IPS-18a (cell line): ENCODE results near the gene C1orf87.

Experiments
- H3K27ac ChIP-seq: one replicate; pipeline ENCODE4 v1.5.1; 2013; ENCODE audit warnings: low read length
- H3K27me3 ChIP-seq: one replicate; pipeline ENCODE4 v1.6.1; 2013; ENCODE audit warnings: mild to moderate bottlenecking, low read length; ENCODE audit not compliant: control insufficient read depth, insufficient read depth
- H3K36me3 ChIP-seq: one replicate; pipeline ENCODE4 v1.6.1; 2013; ENCODE audit warnings: low read depth, low read length; ENCODE audit not compliant: control insufficient read depth
- H3K4me1 ChIP-seq: one replicate; pipeline ENCODE4 v1.6.1; 2013; ENCODE audit warnings: low read depth, low read length; ENCODE audit not compliant: control insufficient read depth
- H3K4me3 ChIP-seq: one replicate; pipeline ENCODE4 v1.5.1; 2013; ENCODE audit warnings: low read length
- H3K9ac ChIP-seq: one replicate; pipeline ENCODE4 v1.6.1; 2013; ENCODE audit warnings: mild to moderate bottlenecking, low read length, moderate library complexity
- H3K9me3 ChIP-seq: one replicate; pipeline ENCODE4 v1.6.1; 2013; ENCODE audit warnings: low read depth, low read length; ENCODE audit not compliant: control insufficient read depth

The C1orf87 gene

GRCh38 chr1:60031146-60031545 is 42.4 kb downstream of the C1orf87 start:
- H3K4me3 ChIP-seq: no peak overlapping the region
- H3K36me3 ChIP-seq: no peaks in the 10 kb centered on the region
- H3K9me3 ChIP-seq: no peaks in the 10 kb centered on the region
- H3K9ac ChIP-seq: no peak overlapping the region
- H3K27ac ChIP-seq: no peak overlapping the region
- H3K27me3 ChIP-seq: no peaks in the 10 kb centered on the region
- H3K4me1 ChIP-seq: no peaks in the 10 kb centered on the region

GRCh38 chr1:60025552-60025951 is 48.0 kb downstream of the C1orf87 start:
- Histone ChIP-seq H3K36me3 (no peaks in the 10 kb centered on the region), H3K9ac (no peak overlapping the region), H3K4me3 (no peak overlapping the region)

GRCh38 chr1:60017508-60018205 is 55.9 kb downstream of the C1orf87 start:
- H3K4me1 ChIP-seq: peaks cover 3% of the 10 kb centered on the region
- H3K27ac ChIP-seq: no peak overlapping the region
- no peaks in the 10 kb centered on the region for H3K27me3 ChIP-seq
- H3K36me3 ChIP-seq: no peaks in the 10 kb centered on the region
- H3K4me3 ChIP-seq: no peak overlapping the region
- H3K9ac ChIP-seq: no peak overlapping the region
- no peaks in the 10 kb centered on the region for H3K9me3 ChIP-seq

More at GRCh38 chr1:60025552-60025951, 48.0 kb downstream of the C1orf87 start:
- H3K27me3 ChIP-seq: no peaks in the 10 kb centered on the region
- no peaks in the 10 kb centered on the region for H3K9me3 ChIP-seq
- H3K27ac ChIP-seq: no peak overlapping the region
- no peaks in the 10 kb centered on the region for H3K4me1 ChIP-seq

- Histone ChIP-seq H3K27me3 (no peaks in the 10 kb centered on the region), H3K9ac (no peak overlapping the region), H3K36me3 (no peaks in the 10 kb centered on the region), H3K27ac (no peak overlapping the region), H3K9me3 (no peaks in the 10 kb centered on the region), H3K4me3 (no peak overlapping the region), H3K4me1 (no peaks in the 10 kb centered on the region)
Measured at GRCh38 chr1:60010690-60011089, 62.9 kb downstream of the C1orf87 start.

GRCh38 chr1:60008500-60008899 is 65.1 kb downstream of the C1orf87 start:
- no peaks in the 10 kb centered on the region for H3K9me3 ChIP-seq
- H3K4me1 ChIP-seq: no peaks in the 10 kb centered on the region
- H3K9ac ChIP-seq: no peak overlapping the region
- H3K4me3 ChIP-seq: no peak overlapping the region
- no peaks in the 10 kb centered on the region for H3K27me3 ChIP-seq
- no peak overlapping the region for H3K27ac ChIP-seq
- H3K36me3 ChIP-seq: no peaks in the 10 kb centered on the region

GRCh38 chr1:60000625-60001024 is 72.9 kb downstream of the C1orf87 start:
- H3K4me3 ChIP-seq: no peak overlapping the region
- no peaks in the 10 kb centered on the region for H3K36me3 ChIP-seq
- H3K27ac ChIP-seq: no peak overlapping the region
- H3K27me3 ChIP-seq: no peaks in the 10 kb centered on the region
- peaks cover 22% of the 10 kb centered on the region for H3K4me1 ChIP-seq
- no peaks in the 10 kb centered on the region for H3K9me3 ChIP-seq
- H3K9ac ChIP-seq: no peak overlapping the region

- no peaks in the 10 kb centered on the region for H3K27me3 ChIP-seq
- no peaks in the 10 kb centered on the region for H3K36me3 ChIP-seq
- H3K4me1 ChIP-seq: peaks cover 22% of the 10 kb centered on the region
- no peak overlapping the region for H3K27ac ChIP-seq
- no peak overlapping the region for H3K9ac ChIP-seq
- H3K4me3 ChIP-seq: no peak overlapping the region
- H3K9me3 ChIP-seq: no peaks in the 10 kb centered on the region
Measured at GRCh38 chr1:59999746-60000145, 73.8 kb downstream of the C1orf87 start.

- Histone ChIP-seq H3K4me3 (no peak overlapping the region), H3K36me3 (no peaks in the 10 kb centered on the region), H3K27me3 (no peaks in the 10 kb centered on the region), H3K27ac (no peak overlapping the region), H3K9me3 (no peaks in the 10 kb centered on the region), H3K9ac (no peak overlapping the region), H3K4me1 (peaks cover 22% of the 10 kb centered on the region)
Measured at GRCh38 chr1:59999006-59999405, 74.6 kb downstream of the C1orf87 start.

GRCh38 chr1:59997479-59998115 is 76.0 kb downstream of the C1orf87 start:
- H3K4me3 ChIP-seq: no peak overlapping the region
- no peaks in the 10 kb centered on the region for H3K36me3 ChIP-seq
- no peak overlapping the region for H3K9ac ChIP-seq
- H3K9me3 ChIP-seq: no peaks in the 10 kb centered on the region
- H3K27ac ChIP-seq: no peak overlapping the region
- H3K27me3 ChIP-seq: no peaks in the 10 kb centered on the region
- peaks cover 22% of the 10 kb centered on the region for H3K4me1 ChIP-seq

- Histone ChIP-seq H3K4me1 (peaks cover 22% of the 10 kb centered on the region), H3K9me3 (no peaks in the 10 kb centered on the region), H3K9ac (no peak overlapping the region), H3K27ac (no peak overlapping the region), H3K27me3 (no peaks in the 10 kb centered on the region), H3K36me3 (no peaks in the 10 kb centered on the region), H3K4me3 (no peak overlapping the region)
Measured at GRCh38 chr1:59994302-59995198, 79.0 kb downstream of the C1orf87 start.

- no peaks in the 10 kb centered on the region for H3K9me3 ChIP-seq
- no peaks in the 10 kb centered on the region for H3K36me3 ChIP-seq
- H3K9ac ChIP-seq: no peak overlapping the region
Measured at GRCh38 chr1:59992040-59992820, 81.3 kb downstream of the C1orf87 start.

More at GRCh38 chr1:59992040-59992820, 81.3 kb downstream of the C1orf87 start:
- Histone ChIP-seq H3K27ac (no peak overlapping the region), H3K4me1 (peaks cover 2% of the 10 kb centered on the region), H3K27me3 (no peaks in the 10 kb centered on the region), H3K4me3 (no peak overlapping the region)
